HUDEP-2 (cell line): ENCODE data around the gene TNIK.
"Not testable (repeated sequence)": the region's sequence is repeated elsewhere in the genome, so short reads cannot be mapped to it uniquely, and the experiment has no call there.

ENCODE experiments used
- DNase-seq, 76 experiments: peaks; one replicate each; lab custom pipeline; 2025; ENCODE audit not compliant: unreplicated experiment in 76 of 76; lab: John Stamatoyannopoulos, UW

Gene TNIK

DNA sequence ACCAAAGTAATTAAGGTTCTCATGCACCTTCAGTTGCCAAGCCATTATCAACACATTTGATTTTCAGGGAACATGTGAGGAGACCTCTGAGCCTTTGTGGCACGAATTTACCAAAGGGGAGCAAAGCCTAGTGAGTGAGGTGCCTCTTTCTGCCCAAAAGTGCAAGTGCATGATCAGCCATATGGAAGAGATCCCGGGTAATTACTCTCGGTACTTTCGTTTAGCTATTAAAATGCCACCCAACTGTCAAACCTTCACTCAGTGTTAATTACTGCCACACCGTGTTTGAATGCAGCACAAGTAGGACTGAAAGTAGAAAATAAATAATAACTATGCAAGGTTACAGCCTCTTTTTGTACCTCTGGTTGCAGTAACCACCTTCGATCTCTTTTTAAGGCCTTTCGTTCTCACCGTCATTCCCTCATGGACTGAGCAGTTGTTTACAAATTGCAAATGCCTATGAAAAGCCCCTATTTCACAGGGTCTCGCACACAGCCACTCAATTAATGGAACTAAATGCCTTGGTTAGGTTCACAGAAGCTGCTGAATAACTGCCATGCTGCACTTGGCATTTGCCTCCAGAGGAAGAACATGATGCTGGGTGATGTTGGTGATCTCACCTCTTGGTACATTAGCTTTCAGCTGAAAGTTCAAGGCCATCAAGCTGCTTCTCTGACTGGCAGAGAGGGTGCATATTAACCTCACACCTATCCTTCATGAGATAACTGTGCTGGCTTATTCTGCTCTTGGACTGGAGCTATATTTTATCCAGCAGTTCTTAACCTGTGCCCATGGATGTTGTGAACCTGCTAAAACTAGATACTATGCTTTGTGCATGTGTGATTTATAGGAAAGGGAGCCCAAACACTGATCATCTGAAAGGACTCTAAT, 69.9 kb downstream of the TNIK start:
- no peak for DNase-seq

DNA sequence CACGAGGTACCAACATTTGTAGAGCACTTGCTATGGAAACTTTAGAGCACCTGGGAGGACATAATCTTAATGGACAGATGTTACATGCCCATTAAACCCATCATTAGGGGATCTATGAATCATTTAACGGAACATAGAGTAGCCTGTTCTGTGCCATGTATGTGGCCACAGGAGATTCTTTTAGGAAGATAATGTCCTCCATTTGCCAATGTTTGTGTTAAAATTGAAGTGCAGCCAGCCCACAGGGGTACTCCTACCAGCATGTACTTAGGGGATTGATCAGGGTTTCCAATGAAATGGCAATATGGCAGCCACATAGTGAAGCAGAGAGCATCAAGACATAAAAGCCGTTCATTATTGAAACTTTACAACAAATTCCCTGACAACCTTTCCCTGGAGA, 70.7 kb downstream of the TNIK start:
- DNase-seq, result peak in 1 of 76 experiments; percentile 2

DNA sequence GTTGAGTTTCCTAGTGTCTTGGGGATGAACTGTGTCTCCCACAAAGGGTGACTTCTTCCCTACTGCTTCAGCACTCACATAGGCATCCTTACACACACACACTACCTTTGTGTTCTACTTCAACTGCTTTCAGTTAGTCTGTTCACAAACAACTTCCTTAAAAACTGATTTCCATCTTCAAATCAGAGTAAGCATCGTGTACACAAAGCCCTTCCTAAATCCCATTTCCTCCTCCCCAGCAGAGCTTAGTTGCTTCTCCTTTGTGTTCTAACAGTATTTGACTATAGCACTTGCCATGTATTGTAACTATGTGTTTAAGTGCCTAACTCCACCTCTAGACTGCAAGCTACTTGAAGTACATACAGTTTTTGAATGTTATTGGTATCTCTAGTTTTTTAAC, 71.7 kb downstream of the TNIK start:
- no peak for DNase-seq

DNA sequence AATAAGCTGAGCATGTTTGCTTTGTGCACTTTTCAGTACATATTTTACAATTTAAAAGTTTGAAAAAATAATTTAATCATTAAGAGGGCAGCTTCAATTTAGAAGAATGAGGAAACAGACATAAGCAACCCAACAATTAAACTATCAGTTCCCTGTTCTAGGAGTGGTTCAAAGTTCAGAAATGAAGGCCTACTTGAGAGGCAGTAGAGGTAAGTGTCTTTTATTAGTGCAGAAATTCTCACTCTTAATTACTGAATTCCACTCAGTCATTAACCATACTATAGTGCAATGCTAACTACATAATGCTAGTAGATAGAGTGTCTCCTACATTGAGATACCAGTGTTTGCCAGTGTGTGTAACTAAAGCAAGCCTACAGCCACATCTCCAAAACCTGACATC, 73.1 kb downstream of the TNIK start:
- DNase-seq, result no peak

DNA sequence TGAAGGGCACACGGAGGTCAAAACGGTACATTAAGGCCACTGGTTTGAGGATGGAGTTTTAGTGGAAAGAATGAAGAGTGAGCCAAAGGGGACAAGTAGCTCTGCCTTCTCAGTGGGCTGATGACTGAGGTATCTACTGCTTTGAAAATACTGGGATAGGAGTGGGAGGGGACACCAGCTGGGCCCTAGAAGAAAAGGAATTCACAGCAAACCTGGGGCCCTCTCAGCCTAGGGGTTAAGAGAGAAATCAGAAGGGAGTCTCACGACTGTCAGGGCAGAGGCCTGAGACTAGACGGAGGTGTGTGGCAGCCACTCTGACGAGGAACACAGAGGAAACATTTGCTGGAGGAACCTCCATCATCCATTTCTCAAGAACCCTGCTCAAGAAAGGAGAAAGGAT, 75.1 kb downstream of the TNIK start:
- DNase-seq, result no peak

DNA sequence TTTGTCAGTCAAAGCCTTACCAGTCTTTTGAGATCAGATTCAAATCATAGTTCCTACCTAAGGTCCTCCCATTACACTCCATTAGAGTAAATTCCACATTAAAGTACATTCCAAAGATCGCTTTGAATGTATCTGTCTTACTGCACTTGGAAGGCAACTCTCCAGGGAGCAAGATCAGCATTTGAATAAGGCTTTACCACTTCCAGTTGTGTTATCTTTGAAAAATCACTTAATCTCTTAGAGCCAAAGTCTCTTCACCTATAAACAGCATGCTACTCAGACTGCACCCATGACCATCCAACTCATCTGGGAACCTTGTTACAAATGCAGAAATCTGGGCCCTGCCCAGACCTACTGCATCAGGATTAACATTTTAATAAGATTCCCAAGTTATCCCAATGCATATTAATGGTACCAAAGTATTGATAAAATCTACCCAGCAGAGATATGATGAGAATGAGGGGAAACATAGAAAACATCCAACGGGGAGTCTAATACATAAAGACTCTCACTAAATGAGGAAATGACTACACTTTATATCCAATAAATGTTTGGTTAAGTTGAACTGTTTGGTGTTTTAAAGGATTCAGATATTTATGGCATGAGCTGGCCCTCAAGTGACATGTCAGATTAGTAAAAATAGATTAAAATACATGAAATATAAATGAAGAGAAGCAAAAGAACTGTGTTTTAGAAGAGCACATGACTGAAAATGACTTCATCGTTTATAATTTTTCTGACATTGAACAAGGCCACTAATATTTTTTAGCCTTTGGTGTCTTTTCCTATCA, 75.9 kb downstream of the TNIK start:
- DNase-seq, result no peak

DNA sequence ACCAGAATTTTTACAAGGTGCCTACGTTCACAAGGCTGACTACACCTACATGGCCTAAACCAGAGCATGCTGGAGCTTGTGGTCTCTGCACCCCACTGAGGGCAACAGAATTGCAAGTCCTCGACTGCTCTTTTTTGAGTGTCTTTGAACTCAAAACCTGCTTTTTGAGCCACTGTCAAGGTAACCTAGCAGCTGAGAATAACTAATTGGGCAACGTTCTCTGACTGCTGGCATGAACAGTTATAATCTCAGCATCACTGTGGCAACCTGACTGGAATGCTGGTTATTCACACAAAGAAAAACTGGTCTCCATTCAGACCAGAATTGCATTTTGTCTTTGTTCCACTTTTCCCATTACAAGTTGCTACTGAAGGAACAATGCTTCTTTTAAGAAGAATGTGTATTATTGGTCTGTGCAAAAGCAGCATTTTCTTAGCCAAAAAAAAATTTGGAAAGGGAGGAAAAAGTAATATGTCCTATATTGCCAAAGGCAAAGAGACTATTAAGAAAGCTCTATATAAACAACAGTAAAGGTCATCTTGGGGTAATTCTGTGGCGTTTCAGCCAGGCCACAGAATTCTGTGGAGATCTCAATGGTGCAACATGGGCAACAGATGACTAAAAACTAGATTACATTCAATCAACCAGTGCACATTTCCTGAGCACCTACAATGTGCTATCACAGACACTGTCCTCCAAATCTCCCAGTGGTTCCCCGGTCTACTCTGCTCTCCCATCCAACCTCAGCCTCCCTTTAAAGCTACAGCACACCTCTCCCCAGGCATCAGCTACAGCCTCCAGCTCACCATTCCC, 76.8 kb downstream of the TNIK start:
- DNase-seq, result no peak

DNA sequence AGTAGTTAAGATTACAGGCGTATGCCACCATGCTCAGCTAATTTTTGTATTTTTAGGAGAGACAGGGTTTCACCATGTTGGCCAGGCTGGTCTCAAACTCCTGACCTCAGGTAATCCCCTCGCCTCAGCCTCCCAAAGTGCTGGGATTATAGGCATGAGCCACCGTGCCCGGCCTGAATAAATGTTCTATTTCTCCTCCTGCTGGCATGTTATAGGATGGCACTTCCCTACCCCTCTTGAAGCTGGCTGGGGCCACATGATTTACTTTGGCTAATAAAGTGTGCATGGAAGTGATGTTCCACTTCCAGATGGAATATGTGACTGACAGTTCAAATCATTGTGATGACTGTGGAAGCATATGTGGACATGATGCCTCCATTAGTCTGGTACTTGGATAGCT, 77.9 kb downstream of the TNIK start:
- not testable (repeated sequence) for DNase-seq

DNA sequence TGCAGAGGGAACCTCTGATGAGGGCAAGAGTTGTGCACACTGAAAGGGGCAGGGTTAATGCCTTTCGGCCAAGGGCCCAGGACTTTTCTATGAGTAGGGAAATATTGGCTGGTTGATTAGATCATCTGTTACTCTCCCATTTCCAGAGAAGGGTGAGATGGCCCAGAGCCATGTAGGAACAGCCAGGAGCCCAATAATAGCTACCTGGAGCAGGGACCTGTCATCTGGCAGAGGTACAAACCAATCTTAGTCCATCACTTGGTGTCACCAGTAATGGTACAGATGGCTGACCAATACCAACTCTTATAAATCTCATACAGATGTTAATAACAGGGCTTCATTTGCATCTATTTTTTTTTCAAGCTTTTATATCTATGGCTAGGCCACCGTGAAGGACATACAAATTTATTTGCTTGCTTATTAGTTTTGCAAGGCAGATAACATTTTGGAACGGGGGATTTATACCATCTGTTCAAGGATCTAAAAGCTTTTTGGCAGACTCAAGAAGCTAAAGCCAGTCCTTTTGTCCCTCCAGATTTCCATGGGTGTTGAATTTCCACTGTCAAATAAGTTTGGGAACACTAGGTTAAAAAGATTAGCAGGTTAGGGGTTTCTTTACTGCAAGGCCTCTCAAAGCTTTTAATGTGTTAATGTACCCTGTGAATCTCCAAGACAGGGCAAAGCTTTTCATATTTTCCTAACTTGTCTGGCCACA, 79.3 kb downstream of the TNIK start:
- DNase-seq, result no peak

DNA sequence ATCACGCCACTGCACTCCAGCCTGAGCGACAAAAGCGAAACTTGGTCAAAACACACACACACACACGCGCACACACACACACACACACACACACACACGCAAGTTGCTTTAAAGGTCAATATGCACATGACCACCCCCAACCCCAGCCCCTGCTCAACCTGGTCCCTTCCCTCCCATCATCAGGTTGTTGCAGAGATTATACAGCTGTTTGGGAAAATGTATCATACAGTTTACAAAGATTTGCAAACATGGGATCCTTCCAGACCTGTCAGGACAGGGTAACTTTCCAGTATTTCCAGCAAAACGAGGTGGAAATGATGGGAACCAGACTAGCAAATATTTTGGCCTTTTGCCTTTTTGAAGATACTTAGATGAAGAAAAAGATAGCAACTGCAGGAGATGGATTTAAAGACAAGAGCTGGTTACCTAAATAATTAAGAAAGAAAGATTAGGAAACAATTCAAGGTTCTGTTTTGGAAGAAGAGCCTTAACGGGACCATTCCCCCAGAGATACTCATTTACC, 80.2 kb downstream of the TNIK start:
- no peak for DNase-seq

DNA sequence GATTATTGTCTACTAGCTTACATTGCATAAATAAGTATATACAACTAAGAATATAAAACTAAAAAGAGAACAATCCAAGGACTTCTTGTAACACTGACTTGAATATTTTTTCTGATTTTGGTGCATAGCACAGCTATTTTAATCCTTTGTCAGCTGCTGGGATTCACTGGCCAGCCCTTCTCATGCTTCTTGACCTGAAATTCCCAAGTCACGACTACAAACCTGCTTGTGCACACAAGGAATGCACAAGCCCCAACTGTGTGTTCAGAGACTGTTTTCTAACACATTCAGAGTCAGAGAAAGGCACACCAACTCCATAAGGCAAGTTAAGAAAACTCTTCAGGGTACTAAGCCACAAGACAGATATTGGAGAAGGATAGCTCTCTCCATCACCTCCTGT, 80.9 kb downstream of the TNIK start:
- DNase-seq, result no peak

DNA sequence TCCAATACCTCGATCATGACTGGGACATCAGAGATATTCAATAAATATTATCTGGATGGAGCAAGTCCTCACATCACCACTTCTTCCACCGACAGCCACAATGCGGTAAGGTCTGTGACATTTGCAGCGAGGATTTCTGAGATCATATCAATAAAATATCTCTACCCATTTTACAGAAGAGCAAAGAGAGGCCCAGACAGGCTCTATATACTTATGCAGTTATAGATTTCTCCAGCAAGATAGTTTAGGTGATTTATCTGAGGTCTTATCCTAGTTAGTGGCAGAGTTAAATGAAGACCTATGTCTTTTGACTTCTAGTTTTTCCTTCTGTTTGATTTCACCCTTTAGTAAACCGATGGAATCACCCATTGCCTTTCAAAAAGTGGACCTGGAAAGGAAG, 81.6 kb downstream of the TNIK start:
- DNase-seq, result no peak

DNA sequence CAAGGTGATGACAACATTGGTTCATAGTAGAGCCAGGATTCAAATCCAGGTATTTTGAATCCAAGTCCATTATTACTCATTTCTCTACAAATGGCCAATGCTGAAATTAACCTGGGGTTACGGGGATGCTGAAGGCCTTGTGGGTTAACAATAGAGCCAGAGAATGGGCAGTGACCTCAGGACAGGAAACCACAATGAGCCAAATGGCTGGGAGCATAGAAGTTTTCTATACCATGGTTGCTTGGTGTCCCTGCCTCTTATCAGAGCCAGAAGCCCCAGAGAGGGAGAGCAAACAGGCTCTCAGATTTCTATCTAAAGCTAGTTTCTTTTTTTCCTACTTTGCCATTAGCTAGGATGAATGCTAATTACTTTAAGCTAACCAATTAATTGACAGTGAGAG, 82.3 kb downstream of the TNIK start:
- no peak for DNase-seq

DNA sequence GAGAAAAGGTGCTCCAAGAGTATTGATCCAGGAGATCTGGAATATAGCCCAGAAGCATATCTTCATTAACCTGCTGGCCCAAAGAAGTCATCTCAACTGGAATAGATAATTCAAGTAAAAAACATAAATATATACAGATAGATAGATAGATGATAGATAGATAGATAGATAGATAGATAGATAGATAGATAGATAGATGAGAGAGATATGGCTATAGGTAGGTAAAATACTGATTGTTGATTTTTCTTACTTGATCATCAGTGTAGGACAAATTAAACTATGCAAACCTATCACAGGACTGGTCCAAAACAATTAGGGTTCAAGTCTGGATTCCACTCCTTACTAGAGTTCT, 83.6 kb downstream of the TNIK start:
- no peak for DNase-seq

DNA sequence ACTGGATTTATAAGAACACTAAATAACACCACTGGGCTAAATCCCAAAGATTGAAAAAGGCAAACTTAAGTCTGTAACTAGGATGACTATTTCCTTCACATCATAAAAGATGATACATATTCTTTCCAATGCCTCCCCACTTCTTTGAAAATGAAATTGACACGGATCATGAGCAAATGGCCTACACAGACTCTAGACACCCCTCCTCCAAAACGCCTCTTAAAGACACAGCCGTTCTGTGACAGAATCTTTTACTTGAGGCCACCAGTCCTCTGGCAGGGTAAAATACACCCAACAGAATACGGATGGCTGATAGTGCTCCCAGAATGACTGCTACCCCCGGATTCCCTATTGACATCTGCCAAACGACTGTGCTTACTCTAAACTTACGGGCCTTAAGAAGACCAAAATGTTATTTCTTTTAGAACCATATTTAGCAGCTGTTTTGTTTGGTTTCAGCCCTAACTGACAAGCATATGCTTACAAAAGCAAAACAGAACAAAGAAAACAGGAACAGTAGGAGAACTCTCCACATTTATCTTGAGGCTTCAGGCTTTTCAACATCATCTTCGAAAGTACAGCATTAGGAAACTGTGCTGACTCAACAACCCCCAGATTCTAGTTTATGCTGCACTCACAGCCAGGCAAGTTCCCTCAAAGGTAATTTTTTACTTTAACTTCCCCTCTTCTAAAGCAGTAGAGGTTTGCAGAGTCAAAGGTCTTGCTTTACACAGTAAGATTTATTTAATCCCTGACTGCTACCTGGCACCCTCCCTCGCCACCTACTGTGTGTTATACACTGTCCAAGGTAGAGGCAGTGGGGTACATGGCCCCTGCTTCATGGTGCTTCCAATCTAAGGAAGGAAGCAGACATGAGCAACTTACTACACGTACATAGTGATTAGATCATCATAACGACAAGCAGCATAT, 84.3 kb downstream of the TNIK start:
- no peak for DNase-seq

DNA sequence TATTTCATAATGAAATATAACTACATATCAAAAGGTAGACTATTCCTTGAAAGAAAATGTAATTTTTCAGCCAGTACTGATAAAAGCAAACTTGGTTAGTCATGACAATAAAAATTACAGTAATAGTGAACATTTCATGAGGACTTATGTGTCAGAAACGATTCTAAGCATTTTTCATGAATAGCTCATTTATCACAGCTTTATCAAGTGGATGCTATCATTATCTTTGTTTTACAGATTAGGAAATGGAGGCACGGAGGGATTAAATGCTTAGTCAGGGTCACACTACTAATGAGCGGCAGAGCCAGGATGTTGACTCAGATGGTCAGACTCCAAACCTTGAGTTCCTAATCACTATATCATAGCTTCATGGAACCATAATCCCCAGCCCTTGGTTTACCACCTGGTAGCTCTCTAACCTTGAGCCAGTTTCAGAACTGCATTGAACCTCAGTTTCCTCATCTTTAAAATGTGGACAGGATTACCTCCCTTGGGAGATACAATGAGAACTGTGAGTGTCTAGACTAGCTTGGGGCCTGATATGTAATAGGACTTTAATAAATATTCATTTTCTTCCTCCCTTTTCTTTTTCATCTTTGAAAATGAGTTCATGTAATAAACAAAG, 85.4 kb downstream of the TNIK start:
- DNase-seq, result peak in 1 of 76 experiments; percentile 27

DNA sequence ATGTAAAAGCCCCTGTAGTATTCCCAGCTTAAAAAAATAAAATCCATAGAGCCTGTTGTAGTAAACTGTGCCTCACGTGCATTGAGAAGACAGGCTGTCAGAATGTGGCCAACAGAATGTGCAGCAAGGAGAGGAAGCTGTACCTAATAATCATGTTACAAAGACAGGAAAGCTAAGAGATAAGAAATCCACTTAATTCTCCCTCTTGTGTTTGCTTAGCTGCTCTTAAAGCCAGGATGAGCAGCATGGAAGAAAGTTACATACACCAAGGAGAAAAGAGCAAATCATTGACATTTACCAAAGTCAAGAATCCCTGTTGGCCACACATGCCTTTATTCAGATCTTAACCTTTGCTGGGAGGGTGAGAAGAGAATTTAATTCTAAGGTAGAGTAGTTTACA, 85.9 kb downstream of the TNIK start:
- no peak for DNase-seq

DNA sequence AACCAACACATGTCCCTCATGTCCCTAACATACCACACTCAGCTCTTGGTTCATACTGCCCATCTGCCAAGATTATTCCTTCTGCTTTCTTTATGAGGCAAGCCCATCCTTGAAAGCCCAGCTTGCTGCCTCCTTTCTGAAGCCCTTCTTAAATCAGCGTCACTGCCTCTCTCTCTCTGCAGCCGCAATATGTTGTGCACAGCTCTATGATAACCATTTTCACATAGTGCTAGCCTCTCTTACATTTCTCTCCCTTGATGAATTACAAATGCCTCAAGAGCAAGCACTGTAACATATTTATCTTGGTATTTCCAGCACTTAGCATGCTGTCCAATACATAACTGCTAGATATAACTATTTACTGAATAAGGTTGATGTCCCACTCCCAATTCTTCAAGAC, 86.5 kb downstream of the TNIK start:
- DNase-seq, result no peak

DNA sequence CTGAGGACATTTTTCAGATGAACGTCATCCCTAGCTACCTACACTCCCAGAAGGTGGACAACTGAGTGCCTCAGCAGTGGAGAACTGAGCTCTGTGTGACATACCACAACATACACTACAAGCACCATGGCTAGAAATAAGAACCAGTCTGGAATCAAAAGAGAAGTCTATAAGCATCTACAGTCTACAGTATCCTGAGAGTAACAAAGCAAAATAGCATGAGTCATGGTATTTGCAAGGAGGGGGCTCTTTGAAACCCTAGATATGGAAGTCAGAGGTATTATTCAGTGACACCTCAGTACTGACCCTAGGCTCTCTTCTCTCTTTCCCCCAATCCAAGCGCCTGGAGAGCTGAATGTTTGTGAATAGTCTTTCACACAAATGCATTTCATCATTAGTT, 87.5 kb downstream of the TNIK start:
- DNase-seq, result no peak
